Keratinocyte (primary cell): Measurements from ENCODE around the gene KPNA1.

Experiments used
- EZH2 ChIP-seq: IDR thresholded peaks from one replicate; pipeline ENCODE4 v1.6.1; 2012; ENCODE audit warnings: inconsistent platforms, mild to moderate bottlenecking, low read length, moderate library complexity
- TF ChIP-seq, protein P1 (sequence below), 3 experiments: IDR thresholded peaks in 1 of 3; conservative IDR thresholded peaks in 1 of 3; optimal IDR thresholded peaks in 1 of 3; 2 replicates in 2 of 3; 3 replicates in 1 of 3; pipeline versions ENCODE3 to v1.5.1; 2011; ENCODE audit warnings: low read length in 3 of 3, mild to moderate bottlenecking in 3 of 3, moderate library complexity in 2 of 3, control low read depth in 1 of 3, inconsistent platforms in 1 of 3; ENCODE audit not compliant: insufficient read depth in 2 of 3; ENCODE audit errors: extremely low read depth in 1 of 3

DNA sequence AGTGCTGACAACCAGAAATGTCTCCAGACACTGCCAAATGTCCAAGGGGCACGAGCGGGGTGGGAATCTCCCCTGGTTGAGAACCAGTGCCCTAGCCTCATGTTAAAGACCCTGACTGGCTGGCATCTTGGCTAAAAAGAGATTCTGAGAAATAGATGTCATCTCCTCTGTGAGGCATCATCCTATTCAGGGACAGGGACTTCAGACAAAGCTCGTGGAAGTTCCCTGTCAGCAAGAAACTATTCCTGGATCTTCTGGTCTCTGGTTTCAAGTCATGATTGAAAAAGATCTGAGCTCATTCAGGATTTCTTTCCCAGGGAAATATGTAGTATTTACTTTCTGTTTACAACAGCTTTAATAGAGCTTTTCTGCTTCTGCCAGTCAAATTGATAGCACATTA, 109.7 kb downstream of the KPNA1 start:
- TF ChIP-seq, protein P1, sequence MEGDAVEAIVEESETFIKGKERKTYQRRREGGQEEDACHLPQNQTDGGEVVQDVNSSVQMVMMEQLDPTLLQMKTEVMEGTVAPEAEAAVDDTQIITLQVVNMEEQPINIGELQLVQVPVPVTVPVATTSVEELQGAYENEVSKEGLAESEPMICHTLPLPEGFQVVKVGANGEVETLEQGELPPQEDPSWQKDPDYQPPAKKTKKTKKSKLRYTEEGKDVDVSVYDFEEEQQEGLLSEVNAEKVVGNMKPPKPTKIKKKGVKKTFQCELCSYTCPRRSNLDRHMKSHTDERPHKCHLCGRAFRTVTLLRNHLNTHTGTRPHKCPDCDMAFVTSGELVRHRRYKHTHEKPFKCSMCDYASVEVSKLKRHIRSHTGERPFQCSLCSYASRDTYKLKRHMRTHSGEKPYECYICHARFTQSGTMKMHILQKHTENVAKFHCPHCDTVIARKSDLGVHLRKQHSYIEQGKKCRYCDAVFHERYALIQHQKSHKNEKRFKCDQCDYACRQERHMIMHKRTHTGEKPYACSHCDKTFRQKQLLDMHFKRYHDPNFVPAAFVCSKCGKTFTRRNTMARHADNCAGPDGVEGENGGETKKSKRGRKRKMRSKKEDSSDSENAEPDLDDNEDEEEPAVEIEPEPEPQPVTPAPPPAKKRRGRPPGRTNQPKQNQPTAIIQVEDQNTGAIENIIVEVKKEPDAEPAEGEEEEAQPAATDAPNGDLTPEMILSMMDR (optimal IDR thresholded peaks at IDR 0.05 in 1 of 3, IDR thresholded peaks at IDR 0.05 in 1 of 3, conservative IDR thresholded peaks at IDR 0.05 in 1 of 3; ENCODE audit: extremely low read depth in 1 of 3, insufficient read depth in 2 of 3, low read length in 3 of 3) = no peak
- TF ChIP-seq EZH2 = no peak
